Myocyte (in vitro differentiated cells): ENCODE measurements around the gene MAFF. TPM values are rescaled to one million over a fixed set of nuclear protein-coding genes. Genes with fewer than 3 reads are reported as not detected.

Source experiments
- total RNA-seq: library from RNA; depleted of rRNA; stranded (reverse); fragments of >200 nt; gene quantifications from 2 replicates; pipeline ENCODE4 v1.2.3, GENCODE V29; 2014

Gene MAFF
- total RNA-seq, 1 donor from 2014 or later: 8.7 TPM

Other genes starting within 250 kb of the MAFF start
- gene C22orf23, start 248.4 kb upstream of the MAFF start, total RNA-seq: 0.53 and 0.62 TPM in 2 replicates
- gene POLR2F, start 248.3 kb upstream of the MAFF start, total RNA-seq: 40.9 and 43.5 TPM in 2 replicates
- gene SOX10, start 217.4 kb upstream of the MAFF start, total RNA-seq: not detected in 2 replicates
- gene PICK1, start 144.6 kb upstream of the MAFF start, total RNA-seq: 6.3 and 8.7 TPM in 2 replicates
- 0.56 TPM in 1 of 2 replicates, not detected in the other for gene SLC16A8, start 117.8 kb upstream of the MAFF start, total RNA-seq
- 0.10 and 0.45 TPM in 2 replicates for gene BAIAP2L2, start 91.3 kb upstream of the MAFF start, total RNA-seq
- 15.6 and 18.9 TPM in 2 replicates for gene PLA2G6, start 20.2 kb upstream of the MAFF start, total RNA-seq
- 53.4 and 78.0 TPM in 2 replicates for gene TMEM184B, start 71.0 kb downstream of the MAFF start, total RNA-seq
- gene CSNK1E, start 115.4 kb downstream of the MAFF start, total RNA-seq: 98.5 and 111 TPM in 2 replicates